NCI-H526 treated with DMSO at 0.1 percent for 48 hours (cell line): ENCODE data around the gene TRAPPC12.
"Not testable (repeated sequence)": the region's sequence is repeated elsewhere in the genome, so short reads cannot be mapped to it uniquely, and the experiment has no call there.

Experiments
- DNase-seq: peaks from one replicate; lab custom pipeline; 2025; lab: John Stamatoyannopoulos, UW

TRAPPC12 gene

DNA sequence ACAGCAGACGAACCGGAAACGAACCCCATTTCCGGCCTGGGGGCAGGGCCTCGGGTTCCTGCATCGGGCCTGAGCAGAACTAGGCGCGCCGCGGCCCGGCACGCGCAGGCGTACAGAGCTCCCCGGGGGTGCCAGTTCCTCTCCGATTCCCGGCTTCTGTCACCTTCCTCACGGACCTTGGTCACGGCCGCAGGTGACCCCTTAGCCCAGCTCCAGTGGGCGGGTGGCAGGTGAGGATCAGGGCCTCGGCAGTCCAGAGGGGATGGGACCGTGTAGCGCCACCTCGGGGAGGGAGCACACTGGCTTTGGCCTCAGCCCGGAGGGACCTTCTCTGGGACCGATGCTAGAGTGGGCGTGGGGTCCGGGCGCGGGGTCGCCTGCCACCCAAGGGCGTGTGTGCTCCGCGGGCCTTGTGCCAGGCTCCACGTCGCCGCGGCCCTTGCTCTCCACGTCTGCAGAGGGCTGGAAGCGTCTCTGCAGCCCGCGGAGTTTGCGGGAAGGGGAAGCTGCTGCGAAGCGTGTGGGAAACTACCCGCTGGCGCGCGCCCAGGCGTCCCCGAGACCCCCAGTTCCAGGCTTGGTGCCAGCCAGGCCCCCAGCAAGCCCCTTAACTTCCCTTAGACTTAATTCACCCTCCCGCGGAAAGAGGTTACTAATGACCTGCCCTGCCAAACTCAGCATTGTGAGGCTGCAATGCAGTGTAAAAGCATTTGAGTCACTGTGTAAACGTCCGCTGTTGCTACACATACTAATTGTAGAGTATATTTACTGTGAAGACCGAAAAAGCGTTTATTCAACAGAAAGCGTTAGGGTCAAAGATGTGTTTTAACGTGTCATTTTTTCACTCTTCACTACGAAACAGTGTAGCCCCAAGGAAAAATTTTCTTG is at the start of gene TRAPPC12:
Gene TRAPPC12 (plus strand): TSS at position 48 of the 888 bp plus-strand sequence. CDS start 7,930 bp downstream, outside the sequence.
- peak; percentile 84 for DNase-seq

DNA sequence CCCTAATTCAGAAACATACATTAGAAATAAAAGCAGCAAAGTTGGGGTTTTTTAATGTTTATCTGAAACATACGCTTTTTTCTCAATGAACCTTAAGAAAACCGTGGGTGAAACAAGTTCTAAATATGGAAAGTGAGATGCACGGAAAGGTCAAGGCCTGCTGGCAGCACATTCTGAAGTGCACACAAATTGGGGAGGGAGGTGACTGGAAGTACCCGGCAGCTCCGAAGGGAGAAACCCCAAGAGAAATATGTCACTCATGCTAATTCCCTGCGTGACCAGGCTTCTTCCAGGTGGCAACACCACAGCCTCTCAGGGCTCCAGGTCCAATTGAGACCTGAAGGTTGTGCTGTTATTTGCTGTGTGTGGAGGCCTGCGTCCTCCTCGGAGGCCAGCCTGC is 47.4 kb upstream of the TRAPPC12 start:
- no peak for DNase-seq

DNA sequence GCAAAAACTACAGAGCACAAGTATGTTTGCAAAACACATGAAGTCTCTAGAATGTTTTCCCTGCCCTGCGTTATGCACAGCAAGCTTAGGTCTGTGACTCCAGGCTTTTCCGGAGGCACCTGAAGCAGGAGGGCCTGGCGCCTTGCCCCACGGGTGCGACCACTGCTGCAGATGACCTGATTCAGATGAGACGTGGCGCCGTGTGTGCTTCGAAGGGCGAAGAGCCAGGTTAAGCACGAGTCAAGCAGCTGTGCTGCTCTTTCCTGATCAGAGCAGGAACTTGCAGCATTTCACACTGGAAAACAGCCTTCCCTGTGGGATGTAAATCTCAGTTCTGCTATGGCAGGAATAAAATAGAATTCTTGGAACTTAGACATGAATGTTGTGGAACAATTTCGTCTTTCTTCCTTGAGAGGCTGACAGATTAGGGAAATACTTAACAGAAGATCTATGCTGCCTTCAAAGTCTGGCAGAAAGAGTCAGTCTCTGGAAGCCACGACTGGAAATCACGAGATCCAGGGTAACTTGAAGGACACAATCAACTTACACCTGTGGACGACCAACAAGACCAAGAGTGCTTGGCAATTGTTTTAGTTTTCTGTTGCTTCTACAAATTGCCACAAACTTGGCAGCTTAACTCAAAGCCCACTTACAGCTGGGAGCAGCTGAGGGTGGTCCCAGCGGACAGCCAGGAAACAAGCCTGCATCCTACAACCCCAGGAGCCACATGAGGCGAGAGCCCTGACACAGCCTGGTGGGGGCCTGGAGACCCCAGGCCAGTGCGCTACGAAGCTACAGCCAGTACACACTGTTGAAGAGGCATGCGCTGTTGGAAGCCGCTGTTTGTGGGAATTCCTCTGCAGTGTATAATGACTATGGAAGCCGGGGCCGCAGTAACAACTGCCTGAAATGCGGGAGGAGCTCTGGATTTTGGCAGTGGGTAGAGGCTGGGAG is 44.8 kb upstream of the TRAPPC12 start:
- no peak for DNase-seq

DNA sequence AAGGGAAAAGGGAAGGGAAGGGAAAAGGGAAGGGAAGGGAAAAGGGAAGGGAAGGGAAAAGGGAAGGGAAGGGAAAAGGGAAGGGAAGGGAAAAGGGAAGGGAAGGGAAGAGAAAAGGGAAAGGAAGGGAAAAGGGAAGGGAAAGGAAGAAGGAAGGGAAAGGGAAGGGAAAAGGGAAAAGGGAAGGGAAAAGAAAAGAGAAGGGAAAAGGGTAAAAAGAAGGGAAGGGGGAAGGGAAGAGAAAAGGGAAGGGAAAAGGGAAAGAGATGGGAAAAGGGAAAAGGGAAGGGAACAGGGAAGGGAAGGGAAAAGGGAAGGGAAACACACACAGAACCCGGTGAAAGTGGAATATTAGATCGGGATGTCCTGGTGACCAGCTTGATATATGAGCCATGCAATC is 42.6 kb upstream of the TRAPPC12 start:
- no peak for DNase-seq

DNA sequence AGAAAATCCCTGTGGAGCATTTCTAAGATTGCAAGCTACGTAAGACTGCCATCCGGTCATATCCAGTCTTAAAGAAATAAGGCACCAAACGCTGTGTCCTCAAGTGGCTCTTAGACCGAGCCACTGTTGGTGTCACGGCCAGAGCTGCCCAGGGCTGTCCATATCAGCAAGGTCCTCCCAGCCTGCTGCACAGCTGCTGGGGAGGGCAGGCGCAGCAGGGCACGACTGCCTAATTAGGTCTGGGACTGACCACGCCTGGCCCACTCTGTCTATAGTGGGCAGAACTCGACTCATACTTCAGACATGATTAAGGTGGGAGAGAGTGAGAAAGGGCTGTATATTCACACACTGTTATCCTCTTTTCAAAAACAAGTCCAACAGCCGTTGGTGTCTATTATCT is 41.2 kb upstream of the TRAPPC12 start:
- DNase-seq, result no peak

DNA sequence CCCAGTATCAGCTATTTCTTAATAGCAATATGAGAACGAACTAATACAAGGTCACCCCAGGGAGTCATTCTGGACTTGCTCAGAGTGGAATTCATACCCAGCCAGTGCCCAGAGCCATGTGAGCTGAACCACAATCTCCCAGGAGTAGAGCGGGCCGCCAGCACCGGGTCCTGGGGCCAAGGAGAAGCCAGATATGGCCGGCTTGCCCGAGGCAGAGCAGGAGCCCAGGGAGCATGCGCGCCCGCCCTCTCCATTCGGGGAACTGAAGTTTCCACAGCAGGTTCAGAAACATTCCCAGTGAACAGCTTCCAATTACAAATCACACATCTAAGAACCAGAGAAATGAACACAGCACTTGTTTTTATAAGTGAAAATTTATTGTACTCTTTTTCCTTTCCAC is 39.4 kb upstream of the TRAPPC12 start:
- DNase-seq, result no peak

DNA sequence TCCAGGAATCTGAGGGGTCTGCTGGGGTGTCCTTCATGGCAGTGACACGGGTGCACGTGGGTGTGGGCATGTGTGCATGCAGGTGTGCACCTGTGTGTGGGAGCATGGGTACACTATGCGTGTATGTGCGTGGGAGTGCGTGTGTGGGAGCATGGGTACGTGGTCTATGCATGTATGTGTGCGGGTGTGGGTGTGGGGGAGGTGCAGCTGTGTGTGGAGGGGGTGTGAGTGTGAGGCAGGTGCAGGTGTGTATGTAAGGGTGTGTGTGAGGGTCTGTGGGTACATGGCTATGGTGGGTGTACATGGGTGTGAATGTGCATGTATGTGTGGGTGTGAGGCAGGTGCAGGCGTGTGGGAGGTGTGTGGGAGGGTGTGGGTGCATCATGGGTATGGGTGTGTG is 38.2 kb upstream of the TRAPPC12 start:
- DNase-seq, result no peak

DNA sequence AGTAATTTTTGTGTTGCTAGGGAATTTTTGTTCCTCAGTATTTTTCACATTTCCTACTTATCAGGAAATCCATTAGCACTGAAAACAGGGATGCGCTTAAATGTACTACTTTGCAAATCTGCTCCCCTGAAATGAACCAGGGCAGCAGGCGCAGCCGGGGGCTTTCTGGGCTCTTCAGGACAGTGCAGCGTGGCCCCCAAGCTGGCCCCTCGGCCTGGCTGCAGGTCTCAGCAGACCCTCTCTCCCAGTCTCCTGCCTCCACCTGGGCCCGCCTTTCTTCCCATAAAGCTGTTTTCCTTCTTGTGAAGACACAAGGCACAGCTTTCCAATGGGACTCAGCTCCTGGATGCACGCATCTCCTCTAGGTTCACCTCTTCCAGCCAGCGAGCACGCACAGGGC is 37.2 kb upstream of the TRAPPC12 start:
- no peak for DNase-seq

DNA sequence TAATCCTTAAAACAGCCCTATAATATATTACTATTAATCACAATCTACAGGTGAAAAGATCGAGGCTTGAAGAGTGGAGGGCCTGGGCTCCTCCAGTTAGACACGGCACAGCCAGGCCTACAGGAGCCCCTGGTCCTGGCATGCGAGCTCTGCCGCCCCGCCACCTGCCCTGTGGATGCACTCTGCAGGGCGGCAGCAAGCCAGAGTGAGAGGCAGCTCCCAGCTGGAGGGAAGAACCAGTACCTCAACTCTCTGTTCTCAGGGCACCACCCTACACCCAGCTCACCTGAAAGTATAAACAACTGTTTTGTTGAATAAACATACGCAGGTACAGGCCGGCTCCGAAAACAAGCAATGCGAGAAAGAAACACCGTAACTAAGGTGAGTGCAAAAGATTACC is 36.5 kb upstream of the TRAPPC12 start:
- DNase-seq, result no peak

DNA sequence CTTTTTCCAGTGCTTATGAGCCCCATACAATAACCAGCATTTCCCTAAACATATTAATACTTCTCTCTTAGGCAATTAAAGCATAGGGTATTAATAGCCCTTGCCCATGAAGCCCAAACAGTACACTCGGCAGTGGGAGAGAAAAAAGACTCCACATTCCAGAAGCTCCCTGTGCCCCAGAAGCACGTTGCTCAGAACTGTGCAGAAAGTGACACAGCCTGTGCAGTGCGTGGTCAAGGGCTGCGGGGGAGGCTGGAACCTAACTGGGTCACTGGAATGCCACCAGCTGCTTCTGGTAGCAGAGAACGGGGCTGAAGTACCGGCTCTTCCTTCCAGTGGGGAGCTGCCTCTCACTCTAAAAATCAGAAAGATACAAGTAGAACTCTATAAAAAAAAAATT is 34.6 kb upstream of the TRAPPC12 start:
- DNase-seq, result no peak

DNA sequence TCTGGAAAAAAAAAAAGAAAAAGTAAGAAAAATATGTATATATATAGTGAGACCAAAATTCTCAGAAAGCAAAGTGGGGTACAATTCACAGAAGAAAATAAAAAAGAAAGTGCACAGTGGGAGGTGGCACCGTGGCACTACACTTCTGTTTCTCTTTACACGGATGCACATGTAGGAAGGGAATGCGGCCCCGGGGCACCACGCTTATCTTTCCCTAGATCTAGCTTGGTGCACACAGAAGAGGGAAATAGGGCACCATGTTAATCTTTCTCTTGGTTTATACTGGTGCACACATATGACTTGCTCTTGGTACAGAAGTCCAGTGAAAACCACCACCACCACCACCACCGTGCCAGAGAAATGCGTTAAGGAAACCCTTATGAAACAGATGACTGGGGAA is 33.9 kb upstream of the TRAPPC12 start:
- DNase-seq, result no peak

DNA sequence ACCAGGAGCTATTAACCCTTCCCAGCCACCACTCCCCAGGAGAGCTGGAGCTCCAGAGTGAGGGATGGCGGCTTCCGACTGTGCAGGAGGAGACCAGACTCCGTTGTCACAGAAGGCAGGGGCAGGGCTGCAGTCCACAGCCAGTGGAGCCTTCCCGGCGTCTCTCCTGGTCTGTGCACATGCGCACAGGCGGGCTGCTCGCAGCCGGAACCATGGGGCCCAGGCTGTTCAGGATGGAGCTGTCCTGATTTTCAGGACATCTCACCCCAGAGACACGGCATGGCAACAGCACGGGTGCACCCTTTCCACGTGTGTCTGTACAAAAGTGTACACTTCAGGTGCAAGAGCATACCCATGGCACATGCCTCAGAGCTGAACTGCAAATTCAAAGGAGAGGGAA is 30.7 kb upstream of the TRAPPC12 start:
- no peak for DNase-seq

DNA sequence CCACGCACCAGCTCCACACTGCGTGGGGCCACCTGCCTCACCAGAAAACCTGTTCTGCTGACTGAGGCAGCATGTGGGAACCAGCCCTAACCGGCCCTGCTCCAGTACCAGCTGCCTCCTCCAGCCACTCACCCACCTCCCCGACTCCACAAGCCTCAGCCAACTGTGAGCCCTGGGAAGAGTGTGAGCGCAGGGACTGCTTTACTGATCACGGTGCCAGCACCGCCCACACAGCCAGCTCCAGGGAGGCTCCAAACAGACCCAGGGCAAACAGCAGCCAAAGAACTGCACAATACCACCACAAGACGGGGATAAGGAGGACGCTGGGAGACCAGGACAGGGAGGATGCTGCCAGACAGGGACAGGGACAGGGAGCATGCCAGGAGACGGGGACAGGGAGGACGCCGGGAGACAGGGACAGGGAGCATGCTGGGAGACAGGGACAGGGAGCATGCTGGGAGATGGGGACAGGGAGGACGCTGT is 30.2 kb upstream of the TRAPPC12 start:
- no peak for DNase-seq

DNA sequence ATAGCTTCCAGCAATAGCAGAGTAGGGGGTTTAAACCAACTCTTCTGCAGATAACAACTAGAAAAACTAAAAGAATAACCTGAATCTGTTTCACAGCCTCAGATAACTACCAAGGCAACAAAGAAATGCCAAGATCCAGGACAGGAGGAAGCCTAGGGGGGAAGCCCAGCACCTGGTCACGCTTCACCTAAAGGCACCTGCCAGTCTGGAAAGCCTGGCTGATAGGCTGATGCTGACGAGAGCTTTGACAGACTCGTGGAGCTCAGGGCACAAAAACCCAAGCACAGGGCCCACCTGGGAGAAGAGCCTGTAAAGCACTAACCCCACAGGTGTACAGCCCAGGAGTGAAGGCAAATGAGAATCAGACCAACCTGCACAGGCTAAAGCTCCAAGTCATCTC is 24.5 kb upstream of the TRAPPC12 start:
- no peak for DNase-seq

DNA sequence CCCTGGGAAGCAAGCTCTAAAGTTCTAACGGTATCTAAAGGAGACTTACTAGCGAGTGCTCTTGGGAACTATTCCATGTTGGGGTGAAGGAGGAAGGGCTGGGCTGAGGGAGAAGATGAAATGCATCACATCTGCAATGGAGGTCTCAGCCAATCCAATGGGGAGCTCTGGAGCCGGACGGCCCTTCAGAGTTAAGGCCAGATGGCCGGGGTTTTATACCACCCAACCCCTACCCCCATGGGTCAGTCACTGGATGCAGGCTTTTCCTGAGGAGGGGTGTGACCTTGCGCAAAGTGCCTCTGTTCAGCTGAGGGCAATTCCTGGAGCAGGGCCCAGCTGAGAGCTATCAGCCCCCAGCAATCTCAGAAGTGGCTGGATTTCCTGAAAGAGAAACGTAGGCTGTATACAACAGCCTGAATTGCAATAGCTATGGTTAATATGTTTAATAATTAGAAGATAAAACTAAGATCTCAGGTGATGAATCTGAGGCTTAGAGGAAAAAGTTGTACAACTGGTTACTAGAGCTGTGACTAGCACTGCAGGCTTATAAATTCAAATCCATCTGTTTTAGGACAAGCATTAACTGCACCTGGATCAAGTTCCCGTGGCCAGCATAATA is 23.4 kb upstream of the TRAPPC12 start:
- no peak for DNase-seq

DNA sequence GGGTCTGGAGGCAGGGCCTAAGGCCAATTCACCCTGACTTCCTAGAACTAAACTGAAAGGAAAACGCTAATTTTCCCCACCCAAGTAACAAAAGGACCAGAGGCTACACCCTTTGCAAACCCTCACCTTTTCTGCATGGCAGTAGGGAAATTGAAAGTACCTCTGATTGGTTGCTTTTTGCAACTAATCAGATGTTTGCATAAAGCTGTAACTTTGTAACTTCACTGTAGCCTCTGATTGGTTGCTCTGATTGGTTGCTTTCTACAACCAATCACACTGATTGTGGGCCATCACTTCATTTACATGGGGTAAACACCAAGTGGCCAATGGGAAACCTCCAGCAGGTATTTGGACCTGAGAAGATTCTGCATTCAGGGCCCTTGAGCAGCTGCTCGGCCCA is 22.7 kb upstream of the TRAPPC12 start:
- DNase-seq, result no peak

DNA sequence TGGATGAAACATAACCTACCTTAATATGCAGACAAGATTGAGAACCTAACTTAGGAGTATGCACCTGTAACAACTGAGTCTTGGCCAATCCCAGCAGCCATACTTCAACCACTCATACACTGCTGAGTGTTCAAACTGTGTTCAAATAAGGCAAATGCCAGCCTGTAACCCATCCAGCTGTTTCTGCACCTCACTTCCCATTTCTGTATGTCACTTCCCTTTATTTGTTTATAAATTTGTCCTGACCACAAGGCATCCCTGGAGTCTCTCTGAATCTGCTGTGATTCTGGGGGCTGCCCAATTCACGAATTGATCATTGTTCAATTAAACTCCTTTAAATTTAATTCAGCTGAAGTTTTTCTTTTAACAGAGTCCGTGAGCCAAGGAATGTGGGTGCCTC is 22.0 kb upstream of the TRAPPC12 start:
- DNase-seq, result not testable (repeated sequence)

DNA sequence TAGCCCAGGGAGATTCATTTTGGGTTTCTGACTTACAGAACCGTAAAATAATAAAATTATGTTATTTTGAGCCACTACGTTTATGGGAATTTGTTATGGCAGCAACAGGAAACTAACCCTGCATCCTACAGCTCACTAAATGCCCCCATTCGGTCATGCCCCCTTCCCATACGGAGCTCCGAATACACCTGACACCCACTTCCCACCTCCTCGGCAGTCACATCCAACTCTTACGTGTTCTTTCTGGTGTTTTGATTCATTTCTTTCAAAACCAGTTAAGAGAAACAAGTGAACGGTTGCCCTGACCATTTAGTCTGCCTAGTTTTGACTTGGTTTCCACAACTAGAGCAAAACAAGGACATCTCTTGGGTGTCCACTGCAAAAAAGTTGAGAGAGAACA is 21.6 kb upstream of the TRAPPC12 start:
- no peak for DNase-seq

DNA sequence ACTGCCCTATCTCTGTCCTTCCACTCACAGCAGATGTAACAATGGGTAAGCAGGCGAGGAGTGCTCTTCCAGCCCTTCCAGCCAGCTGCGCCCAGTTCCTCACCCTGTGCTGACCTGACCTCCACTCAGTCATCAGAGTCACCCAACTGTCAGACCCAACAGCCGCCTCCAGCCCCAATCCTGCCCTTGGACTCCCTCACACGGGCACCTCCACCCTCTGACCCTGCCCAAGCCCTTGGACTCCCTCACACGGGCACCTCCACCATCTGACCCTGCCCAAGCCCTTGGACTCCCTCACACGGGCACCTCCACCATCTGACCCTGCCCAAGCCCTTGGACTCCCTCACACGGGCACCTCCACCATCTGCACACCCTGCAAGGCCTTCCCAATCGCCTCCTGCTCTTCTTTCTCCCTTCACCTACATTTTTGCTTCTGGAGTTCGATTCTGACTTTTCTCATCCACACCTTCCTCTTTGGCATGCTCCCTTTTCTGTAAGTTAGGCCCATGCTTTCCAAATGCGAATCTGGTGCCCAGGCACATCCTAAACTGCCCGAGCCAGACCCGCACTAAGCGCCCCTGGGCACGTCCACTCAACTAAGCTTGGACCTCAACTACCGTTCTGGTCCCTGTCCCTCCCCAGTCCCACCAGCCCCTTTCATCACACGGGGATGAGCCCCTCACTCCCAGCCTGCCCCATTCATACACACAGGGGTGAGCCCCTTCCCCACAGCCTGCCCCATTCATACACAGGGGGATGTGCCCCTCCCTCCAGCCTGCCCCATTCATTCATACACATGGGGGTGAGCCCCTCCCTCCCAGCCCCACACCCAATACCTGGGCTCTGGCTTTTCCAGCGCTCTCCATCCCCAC is 17.7 kb upstream of the TRAPPC12 start:
- DNase-seq, result no peak

DNA sequence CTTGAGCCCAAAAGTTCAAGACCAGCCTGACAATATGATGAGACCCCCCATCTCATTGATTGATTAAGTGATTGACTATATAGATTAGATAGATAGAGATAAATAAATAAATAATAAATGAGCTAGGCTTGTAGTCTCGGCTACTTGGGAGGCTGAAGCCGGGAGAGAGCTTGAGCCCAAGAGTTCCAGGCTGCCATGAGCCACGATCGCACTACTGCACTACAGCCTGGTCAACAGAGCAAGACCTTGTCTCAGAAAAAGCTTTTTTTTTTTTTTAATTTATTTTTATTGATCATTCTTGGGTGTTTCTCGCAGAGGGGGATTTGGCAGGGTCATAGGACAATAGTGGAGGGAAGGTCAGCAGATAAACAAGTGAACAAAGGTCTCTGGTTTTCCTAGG is 14.3 kb upstream of the TRAPPC12 start:
- DNase-seq, result no peak

DNA sequence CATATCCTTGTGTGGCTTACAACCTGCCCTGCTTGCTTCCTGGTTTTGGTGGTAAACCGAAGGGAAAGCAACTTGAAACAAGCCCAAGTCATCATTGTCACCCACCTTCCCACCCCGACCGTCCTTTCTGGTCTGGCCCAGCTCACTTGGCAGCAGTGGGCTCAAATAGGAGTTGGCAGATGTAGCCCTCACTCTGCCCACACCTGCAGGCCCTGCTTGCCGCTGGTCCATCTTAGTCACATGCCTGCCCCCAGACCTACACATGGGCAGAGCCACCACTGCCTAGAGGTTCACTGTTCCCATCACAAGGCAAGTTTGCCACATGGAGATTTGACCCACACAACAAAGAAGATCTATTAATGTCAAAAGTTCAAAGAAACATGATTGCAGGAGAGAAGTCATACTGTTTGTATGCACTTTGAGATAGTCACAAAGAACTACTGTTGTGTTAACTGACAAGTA is 11.2 kb upstream of the TRAPPC12 start:
- no peak for DNase-seq
